Gastroesophageal sphincter (tissue), 4 donors: ENCODE results near the gene PSMB8. TPM values are rescaled to one million over a fixed set of nuclear protein-coding genes. Genes with fewer than 3 reads are reported as not detected.
"Not testable (repeated sequence)": the region's sequence is repeated elsewhere in the genome, so short reads cannot be mapped to it uniquely, and the experiment has no call there.

Experiments
- ATAC-seq: fragments of 150-250 bp; one replicate; pipeline ENCODE4 v1.9.1; 2016; ENCODE audit warnings: mild to moderate bottlenecking, moderate library complexity
- H3K27ac ChIP-seq, 4 donors: fragments of 200-600 bp; sonication (generic) in 3 of 4; 1 replicate in 3 of 4; 2 replicates in 1 of 4; pipeline ENCODE4 v1.5.1; 2016 to 2019
- H3K27me3 ChIP-seq: fragments of 200-600 bp; sonication (generic); one replicate; pipeline ENCODE4 v1.5.1; 2019
- H3K36me3 ChIP-seq, 2 donors: fragments of 200-600 bp; sonication (generic); one replicate each; pipeline ENCODE4 v1.5.1; 2019; ENCODE audit warnings: control low read depth in 1 of 2
- H3K4me1 ChIP-seq, 3 donors: fragments of 200-600 bp; sonication (generic); 1 replicate in 2 of 3; 2 replicates in 1 of 3; pipeline ENCODE4 v1.5.1; 2016 to 2019; ENCODE audit warnings: control low read depth in 2 of 3
- H3K4me3 ChIP-seq, 2 donors: fragments of 200-600 bp; sonication (generic); one replicate each; pipeline ENCODE4 v1.5.1; 2019; ENCODE audit warnings: mild to moderate bottlenecking in 1 of 2, moderate library complexity in 1 of 2
- H3K9me3 ChIP-seq, 3 donors: fragments of 200-600 bp; sonication (generic); one replicate each; pipeline ENCODE4 v1.5.1; 2017 to 2019; ENCODE audit warnings: control low read depth in 2 of 3
- CTCF ChIP-seq, 4 experiments: fragments of 200-600 bp in 2 of 4; fragments of 450-650 bp in 2 of 4; sonication (generic) in 1 of 4; IDR thresholded peaks; one replicate each; pipeline ENCODE4 v1.5.1; 2017 to 2019; ENCODE audit warnings: antibody characterized with exemption in 4 of 4, mild to moderate bottlenecking in 2 of 4, moderate library complexity in 2 of 4
- EP300 ChIP-seq: sonication (generic); formaldehyde crosslinking; IDR thresholded peaks from one replicate; pipeline ENCODE4 v1.6.1; 2017; ENCODE audit warnings: antibody characterized with exemption, mild to moderate bottlenecking
- POLR2A ChIP-seq, 2 donors: fragments of 450-650 bp; IDR thresholded peaks; one replicate each; pipeline ENCODE4 v1.6.1; 2017; ENCODE audit warnings: antibody characterized with exemption in 2 of 2, mild to moderate bottlenecking in 2 of 2, moderate library complexity in 1 of 2
- POLR2AphosphoS5 ChIP-seq: sonication (generic); formaldehyde crosslinking; IDR thresholded peaks from one replicate; pipeline ENCODE4 v1.6.1; 2017; ENCODE audit warnings: antibody characterized with exemption
- WGBS, 2 donors: methylation state at CpG; one replicate each; pipeline ENCODE4 v1.1.5; 2018; ENCODE audit warnings: low coverage in 1 of 2; 5-methylcytosine and 5-hydroxymethylcytosine counted together
- total RNA-seq, 4 donors: library from RNA; depleted of rRNA; stranded (reverse); fragments of >200 nt; gene quantifications; one replicate each; pipeline ENCODE4 v1.1.0, GENCODE V29; 2016

The PSMB8 gene
- total RNA-seq, 4 donors from 2014 or later, result 20.2 to 49.9 (median 36.7) TPM

- 30 to 67% methylated on average over 1 to 3 of the region's 3 CpGs for WGBS, 2 donors
- peak overlapping the region in 2 of 4 donors; percentile 38 to 68 for H3K27ac ChIP-seq
- no peaks in the 10 kb centered on the region for H3K27me3 ChIP-seq
- no peak overlapping the region for H3K4me3 ChIP-seq
- no peak for TF ChIP-seq POLR2A (IDR thresholded peaks at IDR 0.05)
- TF ChIP-seq POLR2AphosphoS5, result no peak
- TF ChIP-seq CTCF (IDR thresholded peaks at IDR 0.05), result no peak
- TF ChIP-seq EP300, result no peak
- H3K36me3 ChIP-seq, result no peaks in the 10 kb centered on the region
- H3K4me1 ChIP-seq, result peaks cover 0 to 18% (median 10%) of the 10 kb centered on the region in 3 donors
- H3K9me3 ChIP-seq, result no peaks in the 10 kb centered on the region
- no peak for ATAC-seq
Observed at GRCh38 chr6:32886681-32887383, 43.0 kb upstream of the PSMB8 start.

GRCh38 chr6:32885698-32886286 lies 41.9 kb upstream of the PSMB8 start:
- H3K9me3 ChIP-seq, result no peaks in the 10 kb centered on the region
- ATAC-seq, result peak; percentile 48
- TF ChIP-seq POLR2A (IDR thresholded peaks at IDR 0.05), result no peak
- no peak for TF ChIP-seq EP300
- peak; percentile 55 to 73 (median 70) for TF ChIP-seq CTCF (IDR thresholded peaks at IDR 0.05)
- TF ChIP-seq POLR2AphosphoS5, result no peak
- H3K4me3 ChIP-seq, result no peak overlapping the region
- H3K4me1 ChIP-seq, result peaks cover 0 to 18% (median 10%) of the 10 kb centered on the region in 3 donors
- 58 to 73% methylated on average over 2 to 4 of the region's 4 CpGs for WGBS, 2 donors
- H3K36me3 ChIP-seq, result no peaks in the 10 kb centered on the region
- no peak overlapping the region for H3K27ac ChIP-seq
- no peaks in the 10 kb centered on the region for H3K27me3 ChIP-seq

- Histone ChIP-seq H3K9me3 (no peaks in the 10 kb centered on the region), H3K27ac (no peak overlapping the region), H3K4me1 (peaks cover 0 to 18% (median 10%) of the 10 kb centered on the region in 3 donors), H3K36me3 (no peaks in the 10 kb centered on the region), H3K4me3 (no peak overlapping the region), H3K27me3 (peaks cover 12% of the 10 kb centered on the region)
- WGBS, 2 donors, result 0 to 19% methylated on average over 2 to 5 of the region's 5 CpGs
- peak; percentile 87 for ATAC-seq
- TF ChIP-seq POLR2A (IDR thresholded peaks at IDR 0.05) (no peak), POLR2AphosphoS5 (no peak), CTCF (IDR thresholded peaks at IDR 0.05) (no peak), EP300 (no peak)
Observed at GRCh38 chr6:32883789-32884188, 39.9 kb upstream of the PSMB8 start.

- TF ChIP-seq POLR2AphosphoS5 (no peak), CTCF (IDR thresholded peaks at IDR 0.05) (no peak), EP300 (no peak), POLR2A (IDR thresholded peaks at IDR 0.05) (no peak)
- 11 to 35% methylated on average over 1 of the region's 1 CpG for WGBS, 2 donors
- Histone ChIP-seq H3K4me3 (no peak overlapping the region), H3K27me3 (peaks cover 16% of the 10 kb centered on the region), H3K9me3 (no peaks in the 10 kb centered on the region), H3K36me3 (no peaks in the 10 kb centered on the region), H3K4me1 (peaks cover 0 to 18% (median 10%) of the 10 kb centered on the region in 3 donors), H3K27ac (no peak overlapping the region)
- no peak for ATAC-seq
Observed at GRCh38 chr6:32882879-32883250, 39.0 kb upstream of the PSMB8 start.

- not testable (repeated sequence) for ATAC-seq
Observed at GRCh38 chr6:32880962-32881361, 37.1 kb upstream of the PSMB8 start.

More at GRCh38 chr6:32880962-32881361, 37.1 kb upstream of the PSMB8 start:
- H3K36me3 ChIP-seq, H3K4me1 ChIP-seq, H3K4me3 ChIP-seq, H3K27ac ChIP-seq, H3K9me3 ChIP-seq: not testable (repeated sequence)
- 57 to 63% methylated on average over 2 of the region's 3 CpGs for WGBS, 2 donors
- peaks cover 21% of the 10 kb centered on the region for H3K27me3 ChIP-seq
